Stimulated activated naive CD4-positive, alpha-beta T cell treated with Interleukin-2 at 50 U/mL for 16 hours (primary cell): Measurements from ENCODE around the gene RNF225.
A peak's percentile ranks its signal among the peaks of the same experiment; 100 is the strongest.
"Not testable (repeated sequence)": the region's sequence is repeated elsewhere in the genome, so short reads cannot be mapped to it uniquely, and the experiment has no call there.

Experiments
- DNase-seq: peaks from one replicate; lab custom pipeline; 2025; lab: John Stamatoyannopoulos, UW

Gene RNF225

GRCh38 chr19:58408152-58409009, 12.9 kb downstream of the RNF225 start, which contains the start of gene ZNF584:
ZNF584 (plus strand) TSS chr19:58408649; CDS start chr19:58409148, 499 bp downstream.
- peak; percentile 94 for DNase-seq

- DNase-seq = no peak
Measured at GRCh38 chr19:58409010-58409790, 13.7 kb downstream of the RNF225 start.

GRCh38 chr19:58416604-58417003, 21.1 kb downstream of the RNF225 start:
- no peak for DNase-seq

- DNase-seq = no peak
Measured at GRCh38 chr19:58417071-58417470, 21.6 kb downstream of the RNF225 start.

- DNase-seq = no peak
Measured at GRCh38 chr19:58428617-58429016, 33.2 kb downstream of the RNF225 start.

- no peak for DNase-seq
Measured at GRCh38 chr19:58429745-58430144, 34.3 kb downstream of the RNF225 start.

GRCh38 chr19:58434217-58434616, 38.8 kb downstream of the RNF225 start:
- DNase-seq = no peak

GRCh38 chr19:58439576-58440554, 44.4 kb downstream of the RNF225 start, which contains the start of gene ZNF132:
ZNF132 (minus strand) TSS chr19:58440153; CDS start chr19:58439821, 332 bp downstream.
- peak; percentile 96 for DNase-seq

- DNase-seq = no peak
Measured at GRCh38 chr19:58440556-58440955, 45.1 kb downstream of the RNF225 start.

GRCh38 chr19:58442986-58443385, 47.5 kb downstream of the RNF225 start:
- not testable (repeated sequence) for DNase-seq
